Osteoblast (primary cell): Measurements from ENCODE around the gene TRABD. TPM values are rescaled to one million over a fixed set of nuclear protein-coding genes. Genes with fewer than 3 reads are reported as not detected.
"Not testable (repeated sequence)": the region's sequence is repeated elsewhere in the genome, so short reads cannot be mapped to it uniquely, and the experiment has no call there.

Experiments
- DNase-seq: peaks from one replicate; pipeline ENCODE4 v3.0.0; 2011; ENCODE audit warnings: low spot score, mixed read lengths; ENCODE audit not compliant: insufficient read length; ENCODE audit errors: missing footprints
- H2AFZ ChIP-seq: 2 replicates; pipeline ENCODE4 v1.6.0; 2011; ENCODE audit warnings: mild to moderate bottlenecking, low read length
- H3K27ac ChIP-seq: 2 replicates; pipeline ENCODE4 v1.5.1; 2011; ENCODE audit warnings: mild to moderate bottlenecking, low read depth, low read length, moderate library complexity
- H3K27me3 ChIP-seq: 2 replicates; pipeline ENCODE4 v1.6.0; 2012; ENCODE audit warnings: mild to moderate bottlenecking, control low read depth, inconsistent platforms, low read length, moderate library complexity; ENCODE audit not compliant: insufficient read depth
- H3K36me3 ChIP-seq: 2 replicates; pipeline ENCODE4 v1.5.1; 2011; ENCODE audit warnings: mild to moderate bottlenecking, low read length, control low read depth, moderate library complexity; ENCODE audit not compliant: insufficient read depth
- H3K4me1 ChIP-seq: 2 replicates; pipeline ENCODE4 v1.5.1; 2011; ENCODE audit warnings: mild to moderate bottlenecking, low read length, control low read depth, moderate library complexity; ENCODE audit not compliant: insufficient read depth
- H3K4me2 ChIP-seq: 2 replicates; pipeline ENCODE4 v1.6.0; 2011; ENCODE audit warnings: mild to moderate bottlenecking, low read length; ENCODE audit not compliant: insufficient read depth
- H3K4me3 ChIP-seq: fragments of 200-600 bp; sonication (generic); 3 replicates; pipeline ENCODE4 v1.5.1; 2012; ENCODE audit warnings: mild to moderate bottlenecking, low read length, inconsistent platforms; ENCODE audit not compliant: insufficient read depth
- H3K79me2 ChIP-seq: 2 replicates; pipeline ENCODE4 v1.6.0; 2012; ENCODE audit warnings: mild to moderate bottlenecking, low read length, control low read depth, inconsistent platforms; ENCODE audit not compliant: insufficient read depth
- H3K9me3 ChIP-seq: 2 replicates; pipeline ENCODE4 v1.5.1; 2011; ENCODE audit warnings: low read depth, low read length, control low read depth
- H4K20me1 ChIP-seq: 2 replicates; pipeline ENCODE4 v1.6.0; 2012; ENCODE audit warnings: mild to moderate bottlenecking, low read length, control low read depth; ENCODE audit not compliant: insufficient read depth
- CTCF ChIP-seq: IDR thresholded peaks from 2 replicates; pipeline ENCODE4 v1.5.1; 2011; ENCODE audit warnings: mild to moderate bottlenecking, low read depth, low read length, moderate library complexity; ENCODE audit errors: extremely low read depth
- total RNA-seq: library from RNA; depleted of rRNA; stranded (reverse); fragments of >200 nt; gene quantifications from 2 replicates; pipeline ENCODE4 v1.2.3, GENCODE V29; 2012

Gene TRABD
- total RNA-seq, 1 donor, result 13.8 TPM

DNA sequence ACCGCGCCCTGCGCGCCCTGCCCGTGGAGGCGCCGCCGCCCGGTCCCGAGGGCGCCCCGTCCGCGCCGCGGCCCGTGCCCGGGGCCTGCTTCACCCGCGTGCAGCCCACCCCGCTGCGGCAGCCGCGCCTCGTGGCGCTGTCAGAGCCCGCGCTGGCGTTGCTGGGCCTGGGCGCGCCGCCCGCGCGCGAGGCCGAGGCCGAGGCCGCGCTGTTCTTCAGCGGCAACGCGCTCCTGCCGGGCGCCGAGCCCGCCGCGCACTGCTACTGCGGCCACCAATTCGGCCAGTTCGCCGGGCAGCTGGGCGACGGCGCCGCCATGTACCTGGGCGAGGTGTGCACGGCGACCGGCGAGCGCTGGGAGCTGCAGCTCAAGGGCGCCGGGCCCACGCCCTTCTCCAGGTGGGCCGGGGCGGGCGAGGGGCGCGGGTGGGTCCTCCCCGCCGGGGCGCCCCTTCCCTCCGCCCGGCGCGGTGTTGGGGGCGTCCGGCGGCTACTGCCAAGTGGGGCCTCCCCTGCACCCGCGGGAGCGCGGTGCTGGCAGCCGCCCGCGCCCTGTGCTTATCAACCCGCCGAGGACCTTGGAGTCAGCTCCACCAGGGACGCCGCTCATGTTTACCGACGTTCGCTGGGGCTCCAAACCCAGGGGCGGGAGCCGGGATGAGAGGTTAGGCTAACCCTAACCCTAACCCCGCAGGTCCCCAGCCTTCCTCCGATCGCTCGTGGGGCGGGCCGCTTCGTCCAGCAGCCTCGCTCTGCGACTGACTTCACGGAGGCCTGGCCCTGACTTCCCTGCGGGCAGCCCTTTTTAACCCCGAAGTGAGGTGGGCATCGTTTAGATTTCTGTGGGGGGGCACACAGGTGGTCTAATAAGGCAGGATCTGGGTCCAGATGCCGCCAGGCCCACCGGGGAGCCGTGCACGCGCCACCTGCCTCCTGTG is 15.7 kb downstream of the TRABD start:
- DNase-seq, result peak; percentile 96
- H3K79me2 ChIP-seq, result peaks cover 42% of the 10 kb centered on the region

GRCh38 chr22:50202130-50202666 is 16.5 kb downstream of the TRABD start:
- peak overlapping the region; percentile 81 for H3K4me3 ChIP-seq
- H3K4me2 ChIP-seq, result peak overlapping the region; percentile 94
- H4K20me1 ChIP-seq, result peaks cover 29% of the 10 kb centered on the region
- no peaks in the 10 kb centered on the region for H3K27me3 ChIP-seq
- peak overlapping the region; percentile 41 for H3K27ac ChIP-seq
- H2AFZ ChIP-seq, result no peak overlapping the region
- no peak for DNase-seq
- H3K9me3 ChIP-seq, result no peaks in the 10 kb centered on the region
- no peak for TF ChIP-seq CTCF
- peaks cover 9% of the 10 kb centered on the region for H3K4me1 ChIP-seq
- peaks cover 42% of the 10 kb centered on the region for H3K79me2 ChIP-seq
- H3K36me3 ChIP-seq, result peaks cover 24% of the 10 kb centered on the region

More for the DNA sequence above, 15.7 kb downstream of the TRABD start:
- H3K4me2 ChIP-seq, result peak overlapping the region; percentile 94
- H2AFZ ChIP-seq, result peak overlapping the region; percentile 47
- H4K20me1 ChIP-seq, result peaks cover 24% of the 10 kb centered on the region
- H3K4me1 ChIP-seq, result peaks cover 9% of the 10 kb centered on the region
- no peaks in the 10 kb centered on the region for H3K9me3 ChIP-seq
- H3K27me3 ChIP-seq, result no peaks in the 10 kb centered on the region
- TF ChIP-seq CTCF, result no peak
- peaks cover 19% of the 10 kb centered on the region for H3K36me3 ChIP-seq
- H3K4me3 ChIP-seq, result peak overlapping the region; percentile 81
- H3K27ac ChIP-seq, result peak overlapping the region; percentile 41

DNA sequence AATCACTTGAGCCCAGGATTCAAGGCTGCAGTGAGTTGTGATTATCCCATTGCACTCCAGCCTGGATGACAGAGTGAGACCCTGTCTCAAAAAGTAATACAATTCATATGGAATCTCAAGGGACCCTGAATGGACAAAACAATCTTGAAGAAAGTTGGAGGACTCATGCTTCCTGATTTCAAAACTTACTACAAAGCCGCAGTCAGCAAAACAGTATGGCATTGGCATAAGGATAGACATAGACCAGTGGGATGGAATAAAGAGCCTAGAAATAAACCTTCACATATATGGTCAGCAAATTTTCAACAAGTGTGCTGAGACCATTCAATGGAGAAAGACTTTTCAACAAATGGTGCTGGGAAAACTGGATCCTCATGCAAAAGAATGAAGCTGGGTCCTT is 17.6 kb downstream of the TRABD start:
- peaks cover 42% of the 10 kb centered on the region for H3K79me2 ChIP-seq
- DNase-seq, result no peak
- no peaks in the 10 kb centered on the region for H3K27me3 ChIP-seq
- H3K9me3 ChIP-seq, result no peaks in the 10 kb centered on the region
- TF ChIP-seq CTCF, result no peak
- H3K4me2 ChIP-seq, result no peak overlapping the region
- peaks cover 30% of the 10 kb centered on the region for H3K36me3 ChIP-seq
- no peak overlapping the region for H3K27ac ChIP-seq
- H3K4me1 ChIP-seq, result peaks cover 9% of the 10 kb centered on the region
- H4K20me1 ChIP-seq, result peaks cover 27% of the 10 kb centered on the region
- no peak overlapping the region for H2AFZ ChIP-seq
- H3K4me3 ChIP-seq, result no peak overlapping the region

DNA sequence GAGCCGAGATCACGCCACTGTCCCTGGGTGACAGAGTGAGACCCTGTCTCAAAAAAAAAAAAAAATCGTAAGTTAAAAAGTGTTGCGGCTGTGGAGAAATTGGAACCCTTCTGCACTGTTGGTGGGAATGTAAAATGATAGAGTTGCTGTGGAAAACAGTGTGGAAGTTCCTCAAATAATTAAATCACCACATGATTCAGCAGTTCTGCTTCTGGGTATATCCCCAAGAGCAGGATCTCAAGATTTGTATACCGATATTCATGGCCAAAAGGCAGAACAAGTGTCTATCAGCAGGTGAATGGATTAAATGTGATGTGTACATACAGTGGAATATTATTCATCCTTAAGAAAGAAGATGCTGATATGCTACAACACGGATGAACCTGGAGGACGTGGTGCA is 18.9 kb downstream of the TRABD start:
- no peak overlapping the region for H2AFZ ChIP-seq
- no peak overlapping the region for H3K4me3 ChIP-seq
- peaks cover 30% of the 10 kb centered on the region for H3K36me3 ChIP-seq
- no peak overlapping the region for H3K4me2 ChIP-seq
- no peaks in the 10 kb centered on the region for H3K9me3 ChIP-seq
- H3K79me2 ChIP-seq, result peaks cover 42% of the 10 kb centered on the region
- no peak for DNase-seq
- H4K20me1 ChIP-seq, result peaks cover 31% of the 10 kb centered on the region
- peaks cover 9% of the 10 kb centered on the region for H3K4me1 ChIP-seq
- TF ChIP-seq CTCF, result no peak
- no peaks in the 10 kb centered on the region for H3K27me3 ChIP-seq
- no peak overlapping the region for H3K27ac ChIP-seq

- H3K27me3 ChIP-seq, H3K27ac ChIP-seq, H3K4me2 ChIP-seq, H3K9me3 ChIP-seq, DNase-seq, H2AFZ ChIP-seq, H3K4me3 ChIP-seq, H3K4me1 ChIP-seq: not testable (repeated sequence)
- Histone ChIP-seq H4K20me1 (peaks cover 35% of the 10 kb centered on the region), H3K36me3 (peaks cover 30% of the 10 kb centered on the region), H3K79me2 (peaks cover 44% of the 10 kb centered on the region)
Observed at GRCh38 chr22:50204998-50205397, 19.3 kb downstream of the TRABD start.
